Lower lobe of right lung (tissue), 2 donors: ENCODE measurements around the gene ASB13. TPM values are rescaled to one million over a fixed set of nuclear protein-coding genes. Genes with fewer than 3 reads are reported as not detected.

Experiments
- ATAC-seq, 2 donors: fragments of 200-7000 bp; cut with Tn5 transposase; one replicate each; pipeline ENCODE4 v1.9.1; 2020 to 2022; ENCODE audit warnings: mild to moderate bottlenecking in 2 of 2, moderate library complexity in 2 of 2
- DNase-seq: peaks from one replicate; pipeline ENCODE4 v3.0.0-alpha.2; 2020
- H3K27ac ChIP-seq: fragments of 200-600 bp; one replicate; pipeline ENCODE4 v1.8.0; 2022
- H3K27me3 ChIP-seq: fragments of 200-600 bp; one replicate; pipeline ENCODE4 v1.8.0; 2022; ENCODE audit warnings: low read depth
- H3K36me3 ChIP-seq: fragments of 200-600 bp; one replicate; pipeline ENCODE4 v1.8.0; 2022; ENCODE audit warnings: mild to moderate bottlenecking
- H3K4me1 ChIP-seq: fragments of 200-600 bp; one replicate; pipeline ENCODE4 v1.8.0; 2022
- H3K4me3 ChIP-seq: fragments of 200-600 bp; one replicate; pipeline ENCODE4 v1.8.0; 2022; ENCODE audit warnings: mild to moderate bottlenecking
- H3K9me3 ChIP-seq: fragments of 200-600 bp; one replicate; pipeline ENCODE4 v1.8.0; 2022
- CTCF ChIP-seq: fragments of 200-600 bp; IDR thresholded peaks from one replicate; pipeline ENCODE4 v1.8.0; 2022; ENCODE audit warnings: antibody characterized with exemption, mild to moderate bottlenecking
- intact Hi-C: fragments of 100-400 bp; cut with DNase I; formaldehyde crosslinking; loops from one replicate; pipeline ENCODE4 v1.11.0; 2022
- total RNA-seq: library from RNA; stranded (reverse); fragmentation: NEBNext Ultra II Directional; extraction: Animal tissue kit (Norgen Biotek cat#: 25700); gene quantifications from one replicate; pipeline ENCODE4 v1.2.1, GENCODE V29; 2021
- donor health status: DM: no; HTN: yes; CAD: no; lungs with severe emphysema.

The ASB13 gene
- total RNA-seq, 1 donor from 2014 or later: 27.6 TPM

DNA sequence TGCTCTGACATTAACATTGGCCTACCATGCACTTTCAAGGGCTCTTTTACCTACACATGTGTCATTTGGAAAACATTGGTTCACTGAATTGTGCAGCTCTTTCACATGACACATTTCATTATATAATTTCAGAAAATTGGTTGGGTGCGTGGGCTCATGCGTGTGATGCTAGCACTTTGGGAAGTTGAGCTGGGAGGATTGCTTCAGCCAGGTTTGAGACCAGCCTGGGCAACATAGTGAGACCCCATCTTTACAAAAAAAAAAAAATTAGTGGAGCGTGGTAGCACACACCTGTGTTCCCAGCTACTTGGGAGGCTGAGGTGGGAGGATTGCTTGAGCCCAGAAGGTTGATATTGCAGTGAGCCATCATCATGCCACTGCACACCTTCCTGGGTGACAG lies 22.2 kb upstream of the ASB13 start:
- Histone ChIP-seq H3K27me3 (no peaks in the 10 kb centered on the region), H3K36me3 (no peaks in the 10 kb centered on the region), H3K9me3 (no peaks in the 10 kb centered on the region), H3K27ac (no peak overlapping the region), H3K4me1 (peaks cover 46% of the 10 kb centered on the region), H3K4me3 (no peak overlapping the region)
- DNase-seq: no peak
- no peak for ATAC-seq
- TF ChIP-seq CTCF: no peak
- intact Hi-C loops: no loop called here

GRCh38 chr10:5685764-5686240 lies 19.4 kb upstream of the ASB13 start:
- no peak for ATAC-seq

GRCh38 chr10:5684971-5685763 lies 18.8 kb upstream of the ASB13 start:
- no peaks in the 10 kb centered on the region for H3K9me3 ChIP-seq
- ATAC-seq (peak; percentile 61 to 74), DNase-seq (peak; percentile 75)
- peak overlapping the region; percentile 93 for H3K4me3 ChIP-seq
- no peaks in the 10 kb centered on the region for H3K27me3 ChIP-seq
- H3K36me3 ChIP-seq: no peaks in the 10 kb centered on the region
- peaks cover 30% of the 10 kb centered on the region for H3K4me1 ChIP-seq
- peak overlapping the region; percentile 93 for H3K27ac ChIP-seq
- intact Hi-C loops: no loop called here
- peak; percentile 50 for TF ChIP-seq CTCF

More at GRCh38 chr10:5685764-5686240, 19.4 kb upstream of the ASB13 start:
- Histone ChIP-seq H3K27me3 (no peaks in the 10 kb centered on the region), H3K9me3 (no peaks in the 10 kb centered on the region), H3K4me1 (peaks cover 30% of the 10 kb centered on the region), H3K27ac (peak overlapping the region; percentile 93), H3K36me3 (no peaks in the 10 kb centered on the region), H3K4me3 (peak overlapping the region; percentile 93)
- intact Hi-C loops: no loop called here
- no peak for TF ChIP-seq CTCF
- no peak for DNase-seq

- DNase-seq (peak; percentile 99), ATAC-seq (peak; percentile 99)
- peaks cover 30% of the 10 kb centered on the region for H3K4me1 ChIP-seq
- TF ChIP-seq CTCF: no peak
- intact Hi-C loops: no loop called here
- no peaks in the 10 kb centered on the region for H3K9me3 ChIP-seq
- H3K27ac ChIP-seq: peak within 1 kb of the TSS; percentile 93
- H3K4me3 ChIP-seq: peak within 1 kb of the TSS; percentile 93
- H3K27me3 ChIP-seq: no peaks in the 10 kb centered on the region
- H3K36me3 ChIP-seq: no peaks in the 10 kb centered on the region
These were observed 18.0 kb upstream of the ASB13 start, which contains the start of gene TASOR2 for GRCh38 chr10:5684318-5684970. TASOR2 (plus strand) TSS chr10:5684838; CDS start chr10:5720643, 35,805 bp downstream.

DNA sequence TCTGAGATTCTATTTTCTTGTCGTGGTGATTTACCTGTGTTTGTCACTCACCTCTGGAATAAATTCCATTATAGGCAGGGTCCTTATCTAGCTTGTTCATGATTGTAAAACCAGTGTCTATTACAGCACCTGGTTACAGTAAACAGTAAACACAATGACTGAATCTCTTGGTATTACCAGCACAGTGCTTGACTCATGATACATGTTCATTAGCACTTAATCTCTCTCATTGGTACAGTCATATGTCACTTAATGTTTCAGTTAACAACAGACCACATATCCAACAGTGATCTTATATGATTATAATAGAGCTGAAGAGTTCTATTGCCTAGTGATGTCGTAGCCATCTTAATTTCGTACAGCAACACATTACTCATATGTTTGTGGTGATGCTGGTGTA lies 16.7 kb upstream of the ASB13 start:
- H3K9me3 ChIP-seq: no peaks in the 10 kb centered on the region
- H3K36me3 ChIP-seq: no peaks in the 10 kb centered on the region
- no peak for TF ChIP-seq CTCF
- peaks cover under 1% of the 10 kb centered on the region for H3K27me3 ChIP-seq
- intact Hi-C loops: no loop called here
- no peak overlapping the region for H3K27ac ChIP-seq
- no peak overlapping the region for H3K4me3 ChIP-seq
- no peak for DNase-seq
- H3K4me1 ChIP-seq: peaks cover 25% of the 10 kb centered on the region
- no peak for ATAC-seq
